ENCODE measurements around the gene SIM1. TPM values are rescaled to one million over a fixed set of nuclear protein-coding genes. Genes with fewer than 3 reads are reported as not detected.

SIM1 gene
- total and polyA plus RNA-seq, 4 donors, result not detected

DNA sequence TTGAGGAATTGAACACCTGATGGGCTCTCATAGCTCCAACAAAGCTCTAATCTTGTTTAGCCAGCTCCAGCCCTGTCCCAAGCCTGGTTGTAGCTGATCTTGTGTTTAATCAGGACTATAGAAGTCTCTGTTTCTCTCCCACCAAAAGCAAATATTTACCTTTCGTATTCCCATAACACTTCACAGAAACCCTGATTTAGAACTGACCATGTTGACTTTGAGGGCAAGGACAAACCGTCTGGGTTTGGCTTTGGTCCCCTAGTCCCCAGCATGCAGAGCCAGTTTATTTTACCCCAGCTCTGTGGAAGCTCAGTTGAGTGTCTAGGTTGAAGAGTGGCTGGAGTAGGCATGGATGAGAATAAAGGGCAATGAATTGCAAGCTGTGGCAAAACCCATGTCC lies 18.0 kb upstream of the SIM1 start:
- Histone ChIP-seq H3K27ac (ENCODE audit: low read depth in 1 of 2, low read length in 1 of 2) (no peak overlapping the region), H3K4me3 (no peak overlapping the region), H3K9ac (ENCODE audit: insufficient read depth in 1 of 2, low read length in 2 of 2) (no peak overlapping the region), H3K36me3 (ENCODE audit: control insufficient read depth in 4 of 4, insufficient read depth in 4 of 4, low read length in 4 of 4) (no peaks in the 10 kb centered on the region), H3K4me1 (ENCODE audit: control insufficient read depth in 5 of 5, insufficient read depth in 5 of 5, low read length in 5 of 5) (no peaks in the 10 kb centered on the region), H3K27me3 (ENCODE audit: control insufficient read depth in 3 of 3, insufficient read depth in 3 of 3, low read length in 2 of 3) (no peaks in the 10 kb centered on the region), H3K9me3 (ENCODE audit: control insufficient read depth in 4 of 4, insufficient read depth in 3 of 4, low read length in 3 of 4) (no peaks in the 10 kb centered on the region)
- WGBS, 2 donors, result 64 to 74% methylated on average over 2 of the region's 2 CpGs
- DNase-seq (no peak), ATAC-seq (ENCODE audit: insufficient read depth, low FRiP score) (no peak)
- TF ChIP-seq, protein P1, sequence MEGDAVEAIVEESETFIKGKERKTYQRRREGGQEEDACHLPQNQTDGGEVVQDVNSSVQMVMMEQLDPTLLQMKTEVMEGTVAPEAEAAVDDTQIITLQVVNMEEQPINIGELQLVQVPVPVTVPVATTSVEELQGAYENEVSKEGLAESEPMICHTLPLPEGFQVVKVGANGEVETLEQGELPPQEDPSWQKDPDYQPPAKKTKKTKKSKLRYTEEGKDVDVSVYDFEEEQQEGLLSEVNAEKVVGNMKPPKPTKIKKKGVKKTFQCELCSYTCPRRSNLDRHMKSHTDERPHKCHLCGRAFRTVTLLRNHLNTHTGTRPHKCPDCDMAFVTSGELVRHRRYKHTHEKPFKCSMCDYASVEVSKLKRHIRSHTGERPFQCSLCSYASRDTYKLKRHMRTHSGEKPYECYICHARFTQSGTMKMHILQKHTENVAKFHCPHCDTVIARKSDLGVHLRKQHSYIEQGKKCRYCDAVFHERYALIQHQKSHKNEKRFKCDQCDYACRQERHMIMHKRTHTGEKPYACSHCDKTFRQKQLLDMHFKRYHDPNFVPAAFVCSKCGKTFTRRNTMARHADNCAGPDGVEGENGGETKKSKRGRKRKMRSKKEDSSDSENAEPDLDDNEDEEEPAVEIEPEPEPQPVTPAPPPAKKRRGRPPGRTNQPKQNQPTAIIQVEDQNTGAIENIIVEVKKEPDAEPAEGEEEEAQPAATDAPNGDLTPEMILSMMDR (IDR thresholded peaks at IDR 0.05; ENCODE audit: control extremely low read depth, extremely low read depth), result no peak

DNA sequence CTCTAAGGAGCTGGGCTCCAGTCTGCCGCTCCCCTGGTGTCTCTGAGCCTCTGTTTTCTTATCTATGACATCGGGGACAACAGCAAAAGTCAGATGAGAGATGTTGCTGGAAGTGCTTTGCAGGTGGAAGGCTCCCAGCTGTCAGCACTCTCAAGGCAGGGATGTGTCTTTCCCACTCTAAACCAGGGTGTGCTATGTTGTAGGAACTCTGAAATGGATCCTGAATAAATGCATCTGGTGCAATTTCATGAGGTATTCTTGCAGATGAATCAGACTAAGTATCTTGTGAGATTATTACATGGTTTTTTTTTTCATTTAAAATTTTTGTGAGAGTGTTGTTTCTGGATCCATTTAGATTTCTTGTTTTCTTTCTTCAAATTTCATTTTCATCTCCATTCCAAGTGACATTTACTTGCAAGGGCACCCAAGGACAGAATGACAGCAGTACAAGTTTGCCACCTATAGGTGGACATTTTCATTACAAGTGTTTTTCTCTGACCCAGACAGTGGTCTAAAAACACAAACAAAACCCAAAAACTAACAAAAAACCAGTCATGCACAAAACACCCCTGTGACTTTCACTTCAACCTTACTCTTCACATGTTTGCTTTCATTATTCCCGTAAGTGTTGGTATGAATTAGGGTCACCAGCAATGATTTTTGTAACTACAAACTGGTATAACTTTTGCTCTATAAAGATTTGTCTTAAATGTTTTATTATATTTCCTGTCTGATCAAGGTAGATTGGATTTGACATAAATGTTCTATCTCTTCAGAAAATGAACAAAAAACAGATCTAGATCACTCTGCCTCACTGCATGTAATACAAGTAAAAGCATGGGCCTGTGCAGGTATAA lies 14.7 kb upstream of the SIM1 start:
- Histone ChIP-seq H3K4me3 (no peak overlapping the region), H3K36me3 (ENCODE audit: control insufficient read depth in 4 of 4, insufficient read depth in 4 of 4, low read length in 4 of 4) (no peaks in the 10 kb centered on the region), H3K9ac (ENCODE audit: insufficient read depth in 1 of 2, low read length in 2 of 2) (no peak overlapping the region), H3K4me1 (ENCODE audit: control insufficient read depth in 5 of 5, insufficient read depth in 5 of 5, low read length in 5 of 5) (no peaks in the 10 kb centered on the region), H3K9me3 (ENCODE audit: control insufficient read depth in 4 of 4, insufficient read depth in 3 of 4, low read length in 3 of 4) (no peaks in the 10 kb centered on the region), H3K27me3 (ENCODE audit: control insufficient read depth in 3 of 3, insufficient read depth in 3 of 3, low read length in 2 of 3) (peaks cover 0 to 12% (median 9%) of the 10 kb centered on the region in 3 donors), H3K27ac (ENCODE audit: low read depth in 1 of 2, low read length in 1 of 2) (no peak overlapping the region)
- ATAC-seq (ENCODE audit: insufficient read depth, low FRiP score), result no peak
- peak in 2 of 3 donors; percentile 49 to 61 for DNase-seq
- TF ChIP-seq, protein P1 (IDR thresholded peaks at IDR 0.05; ENCODE audit: control extremely low read depth, extremely low read depth), result peak; percentile 37
- WGBS, 2 donors, result 68 to 70% methylated on average over 3 of the region's 3 CpGs

DNA sequence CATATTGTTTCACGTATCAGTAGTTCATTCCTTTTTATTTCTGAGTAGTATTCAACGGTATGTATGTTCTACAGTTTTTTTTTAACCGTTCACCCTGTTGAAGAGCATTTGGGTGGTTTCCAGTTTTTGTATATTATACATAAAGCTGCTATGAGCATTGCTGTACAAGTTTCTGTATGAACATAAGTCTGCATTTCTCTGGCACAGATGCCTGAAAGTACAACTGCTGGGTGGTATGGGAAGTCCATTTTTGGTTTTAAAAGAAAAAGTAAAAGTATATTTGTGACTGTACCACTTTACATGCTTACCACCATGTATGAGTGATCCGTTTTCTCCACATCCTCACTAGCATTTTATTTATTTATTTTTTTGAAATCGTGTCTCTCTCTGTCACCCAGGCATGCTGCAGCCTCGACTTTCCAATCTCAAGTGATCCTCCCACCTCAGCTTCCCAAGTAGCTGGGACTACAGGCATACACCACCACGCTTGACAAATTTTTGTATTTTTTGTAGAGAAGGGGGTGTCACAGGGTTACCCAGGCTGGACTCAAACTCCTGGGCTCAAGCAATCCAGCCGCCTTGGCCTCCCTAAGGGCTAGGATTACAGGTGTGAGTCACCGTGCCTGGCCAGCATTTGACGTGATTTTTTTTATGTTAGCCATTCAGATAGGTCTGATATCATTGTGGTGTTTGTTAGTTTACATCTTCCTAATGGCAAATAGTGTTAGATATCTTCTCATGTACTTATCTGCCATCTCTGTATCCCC lies 11.0 kb upstream of the SIM1 start:
- DNase-seq (no peak), ATAC-seq (ENCODE audit: insufficient read depth, low FRiP score) (no peak)
- Histone ChIP-seq H3K27me3 (ENCODE audit: control insufficient read depth in 3 of 3, insufficient read depth in 3 of 3, low read length in 2 of 3) (peaks cover 2 to 46% (median 42%) of the 10 kb centered on the region in 3 donors), H3K4me1 (ENCODE audit: control insufficient read depth in 5 of 5, insufficient read depth in 5 of 5, low read length in 5 of 5) (no peaks in the 10 kb centered on the region), H3K9me3 (ENCODE audit: control insufficient read depth in 4 of 4, insufficient read depth in 3 of 4, low read length in 3 of 4) (no peaks in the 10 kb centered on the region), H3K36me3 (ENCODE audit: control insufficient read depth in 4 of 4, insufficient read depth in 4 of 4, low read length in 4 of 4) (no peaks in the 10 kb centered on the region), H3K4me3 (no peak overlapping the region), H3K9ac (ENCODE audit: insufficient read depth in 1 of 2, low read length in 2 of 2) (no peak overlapping the region), H3K27ac (ENCODE audit: low read depth in 1 of 2, low read length in 1 of 2) (no peak overlapping the region)
- TF ChIP-seq, protein P1 (IDR thresholded peaks at IDR 0.05; ENCODE audit: control extremely low read depth, extremely low read depth), result no peak
- WGBS, 2 donors, result 77 to 83% methylated on average over 10 of the region's 10 CpGs
